ENCODE results near the gene PPP1R36.
"Not testable (repeated sequence)": the region's sequence is repeated elsewhere in the genome, so short reads cannot be mapped to it uniquely, and the experiment has no call there.

The PPP1R36 gene

GRCh38 chr14:64628940-64629408 is 79.2 kb downstream of the PPP1R36 start:
- H3K18ac ChIP-seq (ENCODE audit: low read length) = no peak overlapping the region
- no peak overlapping the region for H2BK15ac ChIP-seq (ENCODE audit: low read length)
- H3K4me3 ChIP-seq (ENCODE audit: low read length in 2 of 2) = no peak overlapping the region
- H2AK5ac ChIP-seq (ENCODE audit: low read depth, low read length) = no peak overlapping the region
- H3K27me3 ChIP-seq (ENCODE audit: control insufficient read depth in 3 of 3, insufficient read depth in 3 of 3, low read depth in 1 of 3, low read length in 3 of 3) = peaks cover 0 to 15% (median 0%) of the 10 kb centered on the region in 3 experiments
- H3K4me2 ChIP-seq (ENCODE audit: insufficient read depth, low read length, poor library complexity, severe bottlenecking) = no peak overlapping the region
- H3K79me1 ChIP-seq (ENCODE audit: low read depth, low read length) = no peaks in the 10 kb centered on the region
- H2BK120ac ChIP-seq (ENCODE audit: low read depth, low read length) = no peak overlapping the region
- no peak overlapping the region for H4K8ac ChIP-seq (ENCODE audit: low read depth, low read length)
- no peak overlapping the region for H3K27ac ChIP-seq (replicated peaks; ENCODE audit: low read length)
- no peak overlapping the region for H2BK12ac ChIP-seq (ENCODE audit: low read length)
- no peaks in the 10 kb centered on the region for H3K9me3 ChIP-seq (replicated peaks in 1 of 2; ENCODE audit: control insufficient read depth in 2 of 2, insufficient read depth in 1 of 2, low read depth in 1 of 2, low read length in 2 of 2)
- no peaks in the 10 kb centered on the region for H3K4me1 ChIP-seq (ENCODE audit: control insufficient read depth in 2 of 2, insufficient read depth in 1 of 2, low read depth in 1 of 2, low read length in 2 of 2)
- no peak overlapping the region for H3K4ac ChIP-seq (ENCODE audit: low read length)
- no peak overlapping the region for H4K91ac ChIP-seq (ENCODE audit: low read depth, low read length, poor library complexity)
- H3K36me3 ChIP-seq (replicated peaks in 1 of 2; ENCODE audit: control insufficient read depth in 2 of 2, insufficient read depth in 2 of 2, low read length in 2 of 2) = no peaks in the 10 kb centered on the region
- H2AFZ ChIP-seq (ENCODE audit: low read length) = no peak overlapping the region
- no peak for DNase-seq (ENCODE audit: low spot score)
- no peak overlapping the region for H3K9ac ChIP-seq (ENCODE audit: low read depth, low read length, poor library complexity)
- H2BK5ac ChIP-seq (ENCODE audit: low read length) = no peak overlapping the region
- no peak overlapping the region for H3K23ac ChIP-seq (ENCODE audit: low read depth, low read length, poor library complexity)
- WGBS, 2 donors (ENCODE audit: extremely low coverage in 2 of 2, insufficient read length in 2 of 2, insufficient replicate concordance in 1 of 2) = no CpG with 5 or more reads among the region's 7 CpGs
- no peak overlapping the region for H3K14ac ChIP-seq (ENCODE audit: low read length)

GRCh38 chr14:64630778-64631177 is 81.0 kb downstream of the PPP1R36 start:
- H2BK12ac ChIP-seq (ENCODE audit: low read length) = no peak overlapping the region
- no peak overlapping the region for H3K4me3 ChIP-seq (ENCODE audit: low read length in 2 of 2)
- H4K91ac ChIP-seq (ENCODE audit: low read depth, low read length, poor library complexity) = no peak overlapping the region
- no peaks in the 10 kb centered on the region for H3K4me1 ChIP-seq (ENCODE audit: control insufficient read depth in 2 of 2, insufficient read depth in 1 of 2, low read depth in 1 of 2, low read length in 2 of 2)
- no peak overlapping the region for H2BK120ac ChIP-seq (ENCODE audit: low read depth, low read length)
- no peak overlapping the region for H3K4me2 ChIP-seq (ENCODE audit: insufficient read depth, low read length, poor library complexity, severe bottlenecking)
- no CpG with 5 or more reads among the region's 1 CpG for WGBS, 2 donors (ENCODE audit: extremely low coverage in 2 of 2, insufficient read length in 2 of 2, insufficient replicate concordance in 1 of 2)
- H2BK5ac ChIP-seq (ENCODE audit: low read length) = no peak overlapping the region
- no peak overlapping the region for H3K9ac ChIP-seq (ENCODE audit: low read depth, low read length, poor library complexity)
- no peak overlapping the region for H2AK5ac ChIP-seq (ENCODE audit: low read depth, low read length)
- H3K23ac ChIP-seq (ENCODE audit: low read depth, low read length, poor library complexity) = no peak overlapping the region
- H2AFZ ChIP-seq (ENCODE audit: low read length) = no peak overlapping the region
- H3K18ac ChIP-seq (ENCODE audit: low read length) = no peak overlapping the region
- no peak overlapping the region for H3K14ac ChIP-seq (ENCODE audit: low read length)
- H3K4ac ChIP-seq (ENCODE audit: low read length) = no peak overlapping the region
- peaks cover 0 to 12% (median 0%) of the 10 kb centered on the region in 3 experiments for H3K27me3 ChIP-seq (ENCODE audit: control insufficient read depth in 3 of 3, insufficient read depth in 3 of 3, low read depth in 1 of 3, low read length in 3 of 3)
- H3K9me3 ChIP-seq (replicated peaks in 1 of 2; ENCODE audit: control insufficient read depth in 2 of 2, insufficient read depth in 1 of 2, low read depth in 1 of 2, low read length in 2 of 2) = no peaks in the 10 kb centered on the region
- DNase-seq (ENCODE audit: low spot score) = no peak
- no peak overlapping the region for H2BK15ac ChIP-seq (ENCODE audit: low read length)
- no peaks in the 10 kb centered on the region for H3K36me3 ChIP-seq (replicated peaks in 1 of 2; ENCODE audit: control insufficient read depth in 2 of 2, insufficient read depth in 2 of 2, low read length in 2 of 2)
- H3K27ac ChIP-seq (replicated peaks; ENCODE audit: low read length) = no peak overlapping the region
- no peak overlapping the region for H4K8ac ChIP-seq (ENCODE audit: low read depth, low read length)
- H3K79me1 ChIP-seq (ENCODE audit: low read depth, low read length) = no peaks in the 10 kb centered on the region

GRCh38 chr14:64631222-64631621 is 81.5 kb downstream of the PPP1R36 start:
- not testable (repeated sequence) for H3K4me2 ChIP-seq (ENCODE audit: insufficient read depth, low read length, poor library complexity, severe bottlenecking)
- WGBS, 2 donors (ENCODE audit: extremely low coverage in 2 of 2, insufficient read length in 2 of 2, insufficient replicate concordance in 1 of 2) = no CpG with 5 or more reads among the region's 3 CpGs

GRCh38 chr14:64632056-64632455 is 82.3 kb downstream of the PPP1R36 start:
- DNase-seq (ENCODE audit: low spot score) = no peak
- Histone ChIP-seq H2BK120ac (ENCODE audit: low read depth, low read length) (no peak overlapping the region), H2BK15ac (ENCODE audit: low read length) (no peak overlapping the region), H3K4me2 (ENCODE audit: insufficient read depth, low read length, poor library complexity, severe bottlenecking) (no peak overlapping the region), H3K9me3 (replicated peaks in 1 of 2; ENCODE audit: control insufficient read depth in 2 of 2, insufficient read depth in 1 of 2, low read depth in 1 of 2, low read length in 2 of 2) (no peaks in the 10 kb centered on the region), H3K18ac (ENCODE audit: low read length) (no peak overlapping the region), H3K23ac (ENCODE audit: low read depth, low read length, poor library complexity) (no peak overlapping the region), H3K27ac (replicated peaks; ENCODE audit: low read length) (no peak overlapping the region), H3K4me3 (ENCODE audit: low read length in 2 of 2) (no peak overlapping the region), H3K4me1 (ENCODE audit: control insufficient read depth in 2 of 2, insufficient read depth in 1 of 2, low read depth in 1 of 2, low read length in 2 of 2) (no peaks in the 10 kb centered on the region), H4K8ac (ENCODE audit: low read depth, low read length) (no peak overlapping the region), H3K14ac (ENCODE audit: low read length) (no peak overlapping the region), H2BK12ac (ENCODE audit: low read length) (no peak overlapping the region), H4K91ac (ENCODE audit: low read depth, low read length, poor library complexity) (no peak overlapping the region), H2AFZ (ENCODE audit: low read length) (peak overlapping the region; percentile 41), H2BK5ac (ENCODE audit: low read length) (no peak overlapping the region), H3K27me3 (ENCODE audit: control insufficient read depth in 3 of 3, insufficient read depth in 3 of 3, low read depth in 1 of 3, low read length in 3 of 3) (peaks cover 0 to 12% (median 0%) of the 10 kb centered on the region in 3 experiments), H3K9ac (ENCODE audit: low read depth, low read length, poor library complexity) (no peak overlapping the region), H3K79me1 (ENCODE audit: low read depth, low read length) (no peaks in the 10 kb centered on the region), H3K4ac (ENCODE audit: low read length) (no peak overlapping the region), H3K36me3 (replicated peaks in 1 of 2; ENCODE audit: control insufficient read depth in 2 of 2, insufficient read depth in 2 of 2, low read length in 2 of 2) (no peaks in the 10 kb centered on the region), H2AK5ac (ENCODE audit: low read depth, low read length) (no peak overlapping the region)
- no CpG with 5 or more reads among the region's 5 CpGs for WGBS, 2 donors (ENCODE audit: extremely low coverage in 2 of 2, insufficient read length in 2 of 2, insufficient replicate concordance in 1 of 2)

More at GRCh38 chr14:64631222-64631621, 81.5 kb downstream of the PPP1R36 start:
- H3K4ac ChIP-seq (ENCODE audit: low read length); H3K9ac ChIP-seq (ENCODE audit: low read depth, low read length, poor library complexity); H3K14ac ChIP-seq (ENCODE audit: low read length); H3K27ac ChIP-seq (replicated peaks; ENCODE audit: low read length); DNase-seq (ENCODE audit: low spot score); H3K23ac ChIP-seq (ENCODE audit: low read depth, low read length, poor library complexity); H3K9me3 ChIP-seq (replicated peaks in 1 of 2; ENCODE audit: control insufficient read depth in 2 of 2, insufficient read depth in 1 of 2, low read depth in 1 of 2, low read length in 2 of 2); H3K4me3 ChIP-seq (ENCODE audit: low read length in 2 of 2); H3K4me1 ChIP-seq (ENCODE audit: control insufficient read depth in 2 of 2, insufficient read depth in 1 of 2, low read depth in 1 of 2, low read length in 2 of 2); H2BK120ac ChIP-seq (ENCODE audit: low read depth, low read length); H2AK5ac ChIP-seq (ENCODE audit: low read depth, low read length); H2BK15ac ChIP-seq (ENCODE audit: low read length); H4K8ac ChIP-seq (ENCODE audit: low read depth, low read length); H2AFZ ChIP-seq (ENCODE audit: low read length); H4K91ac ChIP-seq (ENCODE audit: low read depth, low read length, poor library complexity); H3K36me3 ChIP-seq (replicated peaks in 1 of 2; ENCODE audit: control insufficient read depth in 2 of 2, insufficient read depth in 2 of 2, low read length in 2 of 2); H3K18ac ChIP-seq (ENCODE audit: low read length); H3K79me1 ChIP-seq (ENCODE audit: low read depth, low read length); H2BK5ac ChIP-seq (ENCODE audit: low read length); H2BK12ac ChIP-seq (ENCODE audit: low read length): not testable (repeated sequence)
- peaks cover 0 to 12% (median 0%) of the 10 kb centered on the region in 3 experiments for H3K27me3 ChIP-seq (ENCODE audit: control insufficient read depth in 3 of 3, insufficient read depth in 3 of 3, low read depth in 1 of 3, low read length in 3 of 3)
